Epithelial cell of esophagus (primary cell): ENCODE data around the gene FBXO2.

Experiments used
- DNase-seq: peaks from one replicate; pipeline ENCODE4 v3.0.0; 2010; ENCODE audit warnings: low read depth
- H3K4me3 ChIP-seq: 2 replicates; pipeline ENCODE4 v1.5.1; 2011; ENCODE audit warnings: mild to moderate bottlenecking, low read length, control low read depth
- TF ChIP-seq, protein P1 (sequence below): IDR thresholded peaks from 2 replicates; pipeline ENCODE4 v1.5.1; 2011; ENCODE audit warnings: low read depth, mild to moderate bottlenecking, low read length, control low read depth, inconsistent platforms; ENCODE audit not compliant: insufficient read depth; ENCODE audit errors: missing control alignments

Gene FBXO2

DNA sequence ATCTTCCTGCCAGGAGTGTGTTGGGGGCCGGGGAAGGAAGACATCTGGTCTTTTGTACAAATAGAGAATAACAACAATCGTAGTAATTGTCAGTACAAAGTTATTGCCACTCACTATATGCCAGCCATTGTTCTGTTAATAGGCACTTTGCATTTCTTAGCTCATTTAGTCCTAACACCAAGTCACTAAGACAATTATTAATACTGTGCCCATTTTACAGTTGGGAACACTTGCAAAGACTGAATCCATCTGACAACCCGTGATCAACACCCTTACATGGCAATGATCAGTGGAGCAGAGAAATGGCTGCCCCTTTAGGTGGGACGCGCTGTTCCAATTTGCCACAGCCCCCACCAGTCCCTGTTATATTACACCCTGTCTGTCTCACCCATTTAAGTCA is 33.3 kb downstream of the FBXO2 start:
- no peak for DNase-seq
- TF ChIP-seq, protein P1, sequence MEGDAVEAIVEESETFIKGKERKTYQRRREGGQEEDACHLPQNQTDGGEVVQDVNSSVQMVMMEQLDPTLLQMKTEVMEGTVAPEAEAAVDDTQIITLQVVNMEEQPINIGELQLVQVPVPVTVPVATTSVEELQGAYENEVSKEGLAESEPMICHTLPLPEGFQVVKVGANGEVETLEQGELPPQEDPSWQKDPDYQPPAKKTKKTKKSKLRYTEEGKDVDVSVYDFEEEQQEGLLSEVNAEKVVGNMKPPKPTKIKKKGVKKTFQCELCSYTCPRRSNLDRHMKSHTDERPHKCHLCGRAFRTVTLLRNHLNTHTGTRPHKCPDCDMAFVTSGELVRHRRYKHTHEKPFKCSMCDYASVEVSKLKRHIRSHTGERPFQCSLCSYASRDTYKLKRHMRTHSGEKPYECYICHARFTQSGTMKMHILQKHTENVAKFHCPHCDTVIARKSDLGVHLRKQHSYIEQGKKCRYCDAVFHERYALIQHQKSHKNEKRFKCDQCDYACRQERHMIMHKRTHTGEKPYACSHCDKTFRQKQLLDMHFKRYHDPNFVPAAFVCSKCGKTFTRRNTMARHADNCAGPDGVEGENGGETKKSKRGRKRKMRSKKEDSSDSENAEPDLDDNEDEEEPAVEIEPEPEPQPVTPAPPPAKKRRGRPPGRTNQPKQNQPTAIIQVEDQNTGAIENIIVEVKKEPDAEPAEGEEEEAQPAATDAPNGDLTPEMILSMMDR = no peak
- H3K4me3 ChIP-seq = no peak overlapping the region

DNA sequence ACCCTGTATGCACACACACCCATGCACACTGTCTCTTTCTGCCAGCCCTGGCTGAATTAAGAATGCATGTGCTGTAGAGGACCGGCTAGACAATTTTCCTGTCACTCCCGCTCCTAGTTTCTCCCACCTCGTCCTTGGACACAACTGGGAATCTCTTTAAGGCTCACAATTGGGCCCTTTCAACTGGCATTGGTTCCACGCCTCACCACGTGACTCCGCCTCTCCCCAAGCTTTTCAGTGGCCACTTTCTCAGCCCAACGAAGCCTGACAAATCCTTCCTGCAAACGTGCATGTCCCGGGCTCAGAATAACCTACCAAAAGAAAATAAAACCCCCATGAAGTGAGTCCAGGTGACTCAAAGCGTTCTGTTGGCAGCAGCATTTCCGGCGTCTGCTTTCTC is 33.8 kb downstream of the FBXO2 start:
- no peak for DNase-seq
- no peak overlapping the region for H3K4me3 ChIP-seq
- TF ChIP-seq, protein P1 = no peak

DNA sequence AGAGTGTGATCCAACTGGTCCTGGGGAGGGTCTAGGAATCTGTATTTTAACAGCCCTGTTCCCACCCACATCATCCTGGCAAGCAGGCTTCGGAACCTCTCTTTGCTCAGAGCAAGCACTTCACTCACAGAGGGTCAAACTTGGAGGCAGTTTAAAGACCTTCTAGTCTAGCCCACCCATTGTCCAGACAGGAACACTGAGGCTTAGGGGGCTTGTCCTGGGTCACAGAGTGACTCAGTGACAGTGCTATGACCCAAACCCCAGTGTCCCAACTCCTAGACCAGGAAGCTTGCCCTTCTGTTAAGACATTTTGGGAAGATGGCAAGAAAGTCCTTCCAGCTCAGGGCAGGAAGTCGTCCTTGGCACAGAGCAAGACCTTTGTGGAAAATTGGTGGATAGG is 36.5 kb downstream of the FBXO2 start:
- TF ChIP-seq, protein P1 = no peak
- DNase-seq = no peak
- H3K4me3 ChIP-seq = no peak overlapping the region

DNA sequence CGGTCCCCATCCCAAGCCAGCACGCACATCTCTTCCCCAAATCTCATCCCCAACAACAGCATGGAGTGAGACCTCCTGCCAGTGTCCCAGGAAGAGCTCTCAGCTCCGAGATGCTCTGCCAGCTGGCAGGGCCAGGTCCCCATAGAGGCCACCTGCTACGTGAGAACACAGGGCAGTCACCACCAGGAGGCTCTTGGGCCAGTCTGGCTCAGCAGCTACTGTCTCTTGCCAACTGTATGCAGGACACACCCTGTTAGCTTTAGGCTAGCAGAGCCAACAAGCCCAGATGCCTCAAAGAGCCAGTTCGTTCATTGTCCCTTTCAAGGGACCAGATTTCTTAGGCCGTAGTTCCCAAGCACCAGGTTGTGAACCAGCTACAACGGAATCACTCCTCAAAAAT is 36.9 kb downstream of the FBXO2 start:
- TF ChIP-seq, protein P1 = peak; percentile 23
- H3K4me3 ChIP-seq = no peak overlapping the region
- peak; percentile 9 for DNase-seq

DNA sequence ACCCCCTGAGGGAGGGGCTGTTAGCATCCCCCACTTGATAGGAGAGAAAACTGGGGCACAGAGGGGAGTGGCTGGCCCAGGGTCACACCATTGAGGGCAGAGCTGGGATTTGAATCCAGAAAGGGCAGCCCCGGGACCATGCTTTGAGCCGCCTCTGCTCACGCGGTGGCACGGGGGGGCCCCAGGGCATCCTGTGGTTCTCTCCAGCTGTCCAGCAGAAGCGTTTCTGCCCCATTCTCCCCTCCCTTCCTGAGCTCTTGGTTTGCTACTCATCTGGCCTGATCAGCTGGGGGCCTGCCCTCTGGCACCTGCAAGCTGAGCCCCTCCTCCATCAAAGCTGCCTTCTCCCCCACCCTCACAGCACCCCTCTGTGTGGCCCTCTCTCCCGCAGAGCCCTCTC is 37.5 kb downstream of the FBXO2 start:
- no peak for DNase-seq
- TF ChIP-seq, protein P1 = no peak

DNA sequence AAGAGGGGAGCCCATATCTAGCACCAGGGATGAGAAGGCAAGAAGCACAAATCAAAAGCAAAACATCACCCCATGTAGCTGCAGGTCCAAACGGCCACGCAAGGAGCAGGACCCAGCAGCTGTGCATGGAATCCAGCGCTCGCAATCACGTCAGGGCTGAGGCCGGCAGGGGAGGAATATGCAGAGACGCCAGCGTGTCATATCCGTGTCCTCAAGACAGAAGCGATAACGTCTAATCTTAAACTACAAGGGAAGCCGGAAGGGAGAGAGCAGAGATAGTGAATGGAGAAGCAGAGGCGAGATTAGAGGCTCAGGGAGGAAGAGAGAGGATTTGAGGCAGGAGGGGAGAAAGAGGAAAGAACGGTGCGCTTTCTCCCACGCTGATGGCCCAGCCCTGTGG is 39.1 kb downstream of the FBXO2 start:
- no peak overlapping the region for H3K4me3 ChIP-seq
- TF ChIP-seq, protein P1 = no peak
- DNase-seq = no peak

More for the DNA sequence above, 37.5 kb downstream of the FBXO2 start:
- no peak overlapping the region for H3K4me3 ChIP-seq

DNA sequence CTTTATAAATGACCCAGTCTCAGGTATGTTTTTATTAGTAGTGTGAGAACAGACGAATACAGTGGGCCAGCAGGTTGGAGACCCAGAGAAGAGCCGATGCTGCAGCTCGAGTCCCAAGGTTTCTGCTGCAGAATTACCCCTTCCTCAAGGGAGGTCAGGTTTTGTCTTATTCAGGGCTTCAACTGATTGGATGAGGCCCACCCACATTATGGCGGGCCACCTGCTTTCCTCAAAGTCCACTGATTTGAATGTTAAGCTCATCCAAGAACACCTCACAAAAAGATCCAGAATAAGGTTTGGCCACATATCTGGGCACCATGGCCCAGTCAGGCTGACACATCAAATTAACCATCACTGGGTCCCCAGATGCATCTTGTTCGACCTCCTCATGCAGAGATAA is 40.9 kb downstream of the FBXO2 start:
- DNase-seq = no peak
- no peak overlapping the region for H3K4me3 ChIP-seq
- TF ChIP-seq, protein P1 = no peak
